Activated naive CD4-positive, alpha-beta T cell treated with anti-CD3 and anti-CD28 coated beads, Interleukin-2, amount 50 U/mL, for 72 hours (primary cell): ENCODE results near the gene TRABD2B. TPM values are rescaled to one million over a fixed set of nuclear protein-coding genes. Genes with fewer than 3 reads are reported as not detected.

Experiments used
- ATAC-seq, 2 donors: fragments of 150-1000 bp; cut with Tn5 transposase; 2 replicates each; pipeline ENCODE4 v1.10.0; 2021; ENCODE audit warnings: mild to moderate bottlenecking in 2 of 2, moderate library complexity in 2 of 2
- DNase-seq, 2 donors: peaks; one replicate each; pipeline ENCODE4 v3.0.0; 2021 to 2022; ENCODE audit warnings: low spot score in 2 of 2
- H3K27ac Mint-ChIP-seq, 2 donors: one replicate each; pipeline ENCODE4 v1.8.0; 2022; ENCODE audit warnings: mild to moderate bottlenecking in 2 of 2, mixed read lengths in 2 of 2
- H3K36me3 Mint-ChIP-seq, 2 donors: one replicate each; pipeline ENCODE4 v1.8.0; 2022; ENCODE audit warnings: mixed read lengths in 2 of 2
- H3K9me3 Mint-ChIP-seq, 2 donors: one replicate each; pipeline ENCODE4 v1.8.0; 2022; ENCODE audit warnings: mixed read lengths in 2 of 2
- total RNA-seq, 2 donors: library from RNA; stranded (reverse); gene quantifications; one replicate each; pipeline ENCODE4 v1.2.3, GENCODE V29; 2022

Gene TRABD2B
- total RNA-seq, 2 donors from 2014 or later, result not detected

- no peaks in the 10 kb centered on the region for H3K9me3 Mint-ChIP-seq
- no peaks in the 10 kb centered on the region for H3K36me3 Mint-ChIP-seq
- H3K27ac Mint-ChIP-seq, result no peak overlapping the region
- DNase-seq, result no peak
- ATAC-seq, result no peak
Measured at GRCh38 chr1:47727051-47727696, 270.0 kb downstream of the TRABD2B start.

GRCh38 chr1:47725992-47726855 lies 271.0 kb downstream of the TRABD2B start:
- DNase-seq (peak in 1 of 2 donors; percentile 68), ATAC-seq (peak; percentile 78 to 92)
- no peaks in the 10 kb centered on the region for H3K9me3 Mint-ChIP-seq
- H3K36me3 Mint-ChIP-seq, result no peaks in the 10 kb centered on the region
- no peak overlapping the region for H3K27ac Mint-ChIP-seq

DNA sequence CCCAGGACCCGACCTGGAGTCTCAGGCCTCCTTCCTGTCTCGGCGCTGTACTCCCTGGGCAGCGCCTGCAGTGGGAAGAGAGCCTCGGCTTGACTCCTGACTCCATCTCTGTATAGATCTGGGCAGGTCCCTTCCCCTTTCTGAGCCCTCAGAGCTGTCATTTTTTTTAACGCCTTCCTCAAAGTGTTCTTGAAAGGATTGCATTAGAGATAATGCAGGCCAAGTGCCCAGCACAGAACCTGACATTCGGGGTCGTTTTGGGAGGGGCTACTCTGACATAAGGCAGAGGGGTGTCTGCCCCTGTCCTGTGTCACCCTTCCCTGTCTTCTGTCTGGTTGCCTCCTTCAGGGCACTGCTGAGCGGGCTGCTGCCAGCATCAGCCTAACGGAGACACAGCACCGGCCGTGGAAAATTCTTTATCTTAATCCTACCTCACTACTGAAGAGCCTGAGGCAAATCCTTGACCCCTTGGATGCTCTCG lies 271.6 kb downstream of the TRABD2B start:
- H3K27ac Mint-ChIP-seq, result no peak overlapping the region
- ATAC-seq (no peak), DNase-seq (no peak)
- H3K36me3 Mint-ChIP-seq, result no peaks in the 10 kb centered on the region
- H3K9me3 Mint-ChIP-seq, result no peaks in the 10 kb centered on the region

- Mint-ChIP-seq H3K9me3 (no peaks in the 10 kb centered on the region), H3K36me3 (no peaks in the 10 kb centered on the region), H3K27ac (no peak overlapping the region)
- no peak for DNase-seq
- no peak for ATAC-seq
Measured at GRCh38 chr1:47725000-47725473, 272.1 kb downstream of the TRABD2B start.

- ATAC-seq (no peak), DNase-seq (no peak)
- no peak overlapping the region for H3K27ac Mint-ChIP-seq
Measured at GRCh38 chr1:47724432-47724999, 272.7 kb downstream of the TRABD2B start.

GRCh38 chr1:47722909-47723580 lies 274.1 kb downstream of the TRABD2B start:
- Mint-ChIP-seq H3K27ac (no peak overlapping the region), H3K9me3 (no peaks in the 10 kb centered on the region), H3K36me3 (no peaks in the 10 kb centered on the region)
- DNase-seq (no peak), ATAC-seq (no peak)

More at GRCh38 chr1:47724432-47724999, 272.7 kb downstream of the TRABD2B start:
- no peaks in the 10 kb centered on the region for H3K36me3 Mint-ChIP-seq
- no peaks in the 10 kb centered on the region for H3K9me3 Mint-ChIP-seq

DNA sequence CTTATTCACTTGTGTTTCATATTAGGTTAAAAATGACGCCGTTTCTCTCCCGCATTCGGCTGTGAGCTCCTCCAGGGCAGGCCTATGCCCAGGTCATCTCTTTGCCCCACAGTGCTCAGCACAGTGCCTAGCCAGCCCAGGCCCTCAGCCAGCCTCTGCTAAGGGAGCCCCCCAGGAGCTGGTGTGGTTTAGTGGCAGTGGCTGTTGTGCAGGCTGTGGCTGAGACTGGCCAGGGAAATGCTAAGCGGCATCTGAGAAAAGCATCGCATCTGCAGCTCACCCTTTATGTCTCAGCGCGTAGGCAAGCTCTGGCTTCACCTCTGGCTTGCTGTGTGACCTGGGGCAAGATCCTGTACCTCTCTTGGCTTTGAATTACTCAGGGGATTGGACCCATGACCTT lies 275.1 kb downstream of the TRABD2B start:
- no peaks in the 10 kb centered on the region for H3K9me3 Mint-ChIP-seq
- no peak for ATAC-seq
- H3K36me3 Mint-ChIP-seq, result no peaks in the 10 kb centered on the region

GRCh38 chr1:47720111-47720510 lies 277.1 kb downstream of the TRABD2B start:
- H3K9me3 Mint-ChIP-seq, result no peaks in the 10 kb centered on the region
- ATAC-seq (no peak), DNase-seq (no peak)
- H3K27ac Mint-ChIP-seq, result no peak overlapping the region
- H3K36me3 Mint-ChIP-seq, result no peaks in the 10 kb centered on the region

More for the DNA sequence above, 275.1 kb downstream of the TRABD2B start:
- no peak overlapping the region for H3K27ac Mint-ChIP-seq
- no peak for DNase-seq

GRCh38 chr1:47717341-47717740 lies 279.8 kb downstream of the TRABD2B start:
- no peaks in the 10 kb centered on the region for H3K36me3 Mint-ChIP-seq
- no peak for ATAC-seq

GRCh38 chr1:47713975-47714767 lies 283.0 kb downstream of the TRABD2B start:
- Mint-ChIP-seq H3K27ac (no peak overlapping the region), H3K9me3 (no peaks in the 10 kb centered on the region), H3K36me3 (no peaks in the 10 kb centered on the region)
- no peak for DNase-seq
- ATAC-seq, result no peak

More at GRCh38 chr1:47717341-47717740, 279.8 kb downstream of the TRABD2B start:
- H3K27ac Mint-ChIP-seq, result no peak overlapping the region
- no peaks in the 10 kb centered on the region for H3K9me3 Mint-ChIP-seq
- DNase-seq, result no peak

DNA sequence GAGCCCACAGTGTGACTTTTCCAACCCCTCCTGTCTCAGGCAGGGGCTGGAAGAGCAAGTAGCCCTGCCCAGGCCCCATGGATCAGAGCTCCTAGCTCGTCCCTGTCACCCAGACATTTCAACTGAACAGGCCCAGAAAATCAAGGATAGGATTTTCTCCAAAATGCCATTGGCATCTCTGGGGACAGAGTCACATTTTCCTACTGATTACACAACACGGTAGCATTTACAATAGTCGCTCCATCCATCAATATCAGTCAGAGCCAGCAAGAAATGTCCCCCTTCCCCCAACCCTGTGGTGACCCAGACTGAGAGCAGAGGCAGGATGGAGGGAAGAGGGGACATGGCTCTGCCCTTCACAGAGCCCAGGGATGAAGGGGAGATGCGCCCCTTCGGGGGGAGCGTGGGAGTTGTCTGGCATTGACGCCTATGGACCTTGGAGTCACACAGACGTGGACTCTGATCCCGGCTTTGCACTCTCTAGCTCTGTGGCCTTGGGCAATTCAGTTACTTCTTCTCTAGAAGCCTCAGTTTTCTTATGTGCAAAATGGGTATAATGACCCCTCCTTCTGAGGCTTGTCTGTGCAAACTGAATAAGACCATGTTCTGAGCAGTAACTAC lies 283.7 kb downstream of the TRABD2B start:
- Mint-ChIP-seq H3K36me3 (no peaks in the 10 kb centered on the region), H3K27ac (no peak overlapping the region), H3K9me3 (no peaks in the 10 kb centered on the region)
- DNase-seq, result no peak
- no peak for ATAC-seq

GRCh38 chr1:47712596-47713299 lies 284.4 kb downstream of the TRABD2B start:
- H3K27ac Mint-ChIP-seq, result no peak overlapping the region
- ATAC-seq (no peak), DNase-seq (no peak)
- no peaks in the 10 kb centered on the region for H3K36me3 Mint-ChIP-seq
- H3K9me3 Mint-ChIP-seq, result no peaks in the 10 kb centered on the region

DNA sequence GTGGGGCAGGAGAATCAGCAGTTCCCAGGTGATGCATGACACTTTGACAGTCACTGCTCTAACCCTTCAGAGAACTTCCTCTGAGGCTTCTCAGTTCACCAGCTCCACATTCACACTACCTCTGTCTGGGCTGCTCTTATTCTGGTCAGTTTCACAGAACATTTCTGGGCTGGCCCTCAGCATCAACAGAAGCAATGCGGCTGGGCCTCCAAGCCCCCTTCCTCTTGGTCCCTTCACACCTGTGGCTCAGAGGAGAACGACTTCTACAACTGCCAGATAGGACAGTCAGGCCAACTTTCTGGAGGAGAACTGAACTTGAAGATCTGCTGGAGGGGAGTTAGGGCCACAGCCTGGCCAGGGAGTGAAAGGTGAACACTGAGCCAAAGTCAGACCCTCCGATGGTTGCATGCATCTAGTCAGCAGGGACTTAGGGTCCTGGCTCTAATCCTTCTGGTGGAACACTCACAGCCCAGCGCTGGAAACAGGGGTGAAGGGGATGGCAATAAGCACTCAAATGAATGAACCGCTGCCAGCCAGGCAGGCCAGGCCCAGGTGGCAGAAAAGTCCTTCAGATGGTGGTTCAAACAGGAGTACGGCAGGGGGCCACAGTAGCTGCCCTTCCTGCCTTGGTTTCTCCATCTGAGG lies 285.2 kb downstream of the TRABD2B start:
- DNase-seq (no peak), ATAC-seq (no peak)
- H3K9me3 Mint-ChIP-seq, result no peaks in the 10 kb centered on the region
- H3K27ac Mint-ChIP-seq, result no peak overlapping the region
- no peaks in the 10 kb centered on the region for H3K36me3 Mint-ChIP-seq

- no peaks in the 10 kb centered on the region for H3K36me3 Mint-ChIP-seq
- no peak for ATAC-seq
- no peak overlapping the region for H3K27ac Mint-ChIP-seq
- H3K9me3 Mint-ChIP-seq, result no peaks in the 10 kb centered on the region
- DNase-seq, result no peak
Measured at GRCh38 chr1:47711184-47711847, 285.9 kb downstream of the TRABD2B start.
